ENCODE data around the gene SUB1.

SUB1 gene

DNA sequence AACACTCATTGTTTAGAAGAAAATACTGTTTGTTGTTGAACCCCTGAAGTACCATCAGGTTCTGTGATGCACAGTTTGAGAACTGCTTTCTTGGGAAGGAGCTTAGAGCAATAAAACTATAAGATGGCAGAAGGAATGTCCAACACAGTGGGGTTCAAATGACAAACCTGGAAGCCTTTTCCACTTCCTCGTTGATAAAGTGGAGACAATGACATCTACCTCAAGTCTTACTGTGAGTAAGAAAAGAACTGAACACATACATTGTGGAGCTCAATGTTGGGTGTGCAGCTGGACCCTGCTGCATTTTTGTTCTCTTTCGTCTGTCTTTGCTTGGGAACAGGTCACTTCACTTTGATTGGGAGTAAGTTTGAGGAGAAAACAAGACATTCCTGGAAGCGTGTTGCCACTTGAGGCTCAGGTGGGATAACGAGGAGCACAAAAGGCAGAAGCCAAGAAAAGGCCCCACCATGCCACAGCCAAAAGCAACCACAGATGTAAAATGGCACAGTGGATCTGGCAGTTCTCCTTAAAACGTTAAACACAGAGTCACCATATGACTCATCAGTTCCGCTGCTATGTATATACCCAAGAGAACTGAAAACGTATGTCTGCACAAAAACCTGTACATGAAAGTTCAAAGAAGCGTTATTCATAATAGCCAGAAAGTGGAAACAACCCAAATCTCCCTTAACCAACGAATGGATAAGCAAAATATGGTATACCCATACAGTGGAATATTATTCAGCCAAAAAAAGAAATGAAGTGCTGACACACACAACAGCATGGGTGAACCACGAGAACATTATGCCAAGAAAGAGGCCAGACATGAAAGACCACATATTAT is 42.9 kb upstream of the SUB1 start:
- no peaks in the 10 kb centered on the region for H3K27me3 ChIP-seq (ENCODE audit: insufficient read depth, low read length, poor library complexity, severe bottlenecking)
- H3F3A ChIP-seq (ENCODE audit: low read depth): no peaks in the 10 kb centered on the region
- no peaks in the 10 kb centered on the region for H3K79me2 ChIP-seq (ENCODE audit: insufficient read depth, low read length)
- H3K4me1 ChIP-seq (ENCODE audit: insufficient read depth, low read length, poor library complexity, severe bottlenecking): peaks cover under 1% of the 10 kb centered on the region
- H3K4me3 ChIP-seq (ENCODE audit: low read length, poor library complexity, severe bottlenecking): no peak overlapping the region
- no peaks in the 10 kb centered on the region for H3K36me3 ChIP-seq (ENCODE audit: insufficient read depth, low read length)
- H3K9me3 ChIP-seq (ENCODE audit: insufficient read depth, low read depth, low read length): peaks cover 2% of the 10 kb centered on the region; the same call in 1 of the 2 replicates
- no peak overlapping the region for H3K4me2 ChIP-seq (ENCODE audit: low read depth, low read length, poor library complexity, severe bottlenecking)
- no peak overlapping the region for H2AFZ ChIP-seq (ENCODE audit: low read length)
- no peak for TF ChIP-seq EZH2phosphoT487 (IDR thresholded peaks at IDR 0.05; ENCODE audit: borderline replicate concordance)
- TF ChIP-seq, protein P1, sequence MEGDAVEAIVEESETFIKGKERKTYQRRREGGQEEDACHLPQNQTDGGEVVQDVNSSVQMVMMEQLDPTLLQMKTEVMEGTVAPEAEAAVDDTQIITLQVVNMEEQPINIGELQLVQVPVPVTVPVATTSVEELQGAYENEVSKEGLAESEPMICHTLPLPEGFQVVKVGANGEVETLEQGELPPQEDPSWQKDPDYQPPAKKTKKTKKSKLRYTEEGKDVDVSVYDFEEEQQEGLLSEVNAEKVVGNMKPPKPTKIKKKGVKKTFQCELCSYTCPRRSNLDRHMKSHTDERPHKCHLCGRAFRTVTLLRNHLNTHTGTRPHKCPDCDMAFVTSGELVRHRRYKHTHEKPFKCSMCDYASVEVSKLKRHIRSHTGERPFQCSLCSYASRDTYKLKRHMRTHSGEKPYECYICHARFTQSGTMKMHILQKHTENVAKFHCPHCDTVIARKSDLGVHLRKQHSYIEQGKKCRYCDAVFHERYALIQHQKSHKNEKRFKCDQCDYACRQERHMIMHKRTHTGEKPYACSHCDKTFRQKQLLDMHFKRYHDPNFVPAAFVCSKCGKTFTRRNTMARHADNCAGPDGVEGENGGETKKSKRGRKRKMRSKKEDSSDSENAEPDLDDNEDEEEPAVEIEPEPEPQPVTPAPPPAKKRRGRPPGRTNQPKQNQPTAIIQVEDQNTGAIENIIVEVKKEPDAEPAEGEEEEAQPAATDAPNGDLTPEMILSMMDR (conservative IDR thresholded peaks at IDR 0.05; ENCODE audit: low read length): no peak
- H4K20me1 ChIP-seq (ENCODE audit: insufficient read depth, low read length, poor library complexity, severe bottlenecking): no peaks in the 10 kb centered on the region
- no peak overlapping the region for H3K9ac ChIP-seq (ENCODE audit: low read depth, low read length, poor library complexity, severe bottlenecking)
- no peaks in the 10 kb centered on the region for H3K9me2 ChIP-seq (replicated peaks; ENCODE audit: low read depth, low read length)

DNA sequence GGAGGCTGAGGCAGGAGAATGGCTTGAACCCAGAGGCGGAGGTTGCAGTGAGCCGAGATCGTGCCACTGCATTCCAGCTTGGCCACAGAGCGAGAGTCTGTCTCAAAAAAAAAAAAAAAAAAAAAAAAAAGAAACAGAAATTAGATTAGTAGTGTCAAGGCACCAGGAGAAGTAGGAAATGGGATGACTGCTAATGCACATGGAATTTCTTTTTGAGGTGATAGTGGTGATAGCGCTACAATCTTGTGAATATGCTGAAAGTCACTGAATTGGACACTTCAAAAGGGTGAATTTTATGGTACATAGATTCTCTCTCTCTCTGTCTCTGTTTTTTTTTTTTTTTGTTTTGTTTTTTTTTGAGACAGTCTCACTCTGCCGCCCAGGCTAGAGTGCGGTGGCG is 42.1 kb upstream of the SUB1 start:
- Histone ChIP-seq H3K4me2 (ENCODE audit: low read depth, low read length, poor library complexity, severe bottlenecking) (no peak overlapping the region), H3K9ac (ENCODE audit: low read depth, low read length, poor library complexity, severe bottlenecking) (no peak overlapping the region), H3K27me3 (ENCODE audit: insufficient read depth, low read length, poor library complexity, severe bottlenecking) (no peaks in the 10 kb centered on the region), H3K9me3 (ENCODE audit: insufficient read depth, low read depth, low read length) (peaks cover 2% of the 10 kb centered on the region; the same call in 1 of the 2 replicates), H3K79me2 (ENCODE audit: insufficient read depth, low read length) (no peaks in the 10 kb centered on the region), H4K20me1 (ENCODE audit: insufficient read depth, low read length, poor library complexity, severe bottlenecking) (no peaks in the 10 kb centered on the region), H3K4me3 (ENCODE audit: low read length, poor library complexity, severe bottlenecking) (no peak overlapping the region), H3K9me2 (replicated peaks; ENCODE audit: low read depth, low read length) (no peaks in the 10 kb centered on the region), H3K36me3 (ENCODE audit: insufficient read depth, low read length) (no peaks in the 10 kb centered on the region), H3F3A (ENCODE audit: low read depth) (no peaks in the 10 kb centered on the region), H2AFZ (ENCODE audit: low read length) (no peak overlapping the region), H3K4me1 (ENCODE audit: insufficient read depth, low read length, poor library complexity, severe bottlenecking) (no peaks in the 10 kb centered on the region)
- no peak for TF ChIP-seq EZH2phosphoT487 (IDR thresholded peaks at IDR 0.05; ENCODE audit: borderline replicate concordance)

DNA sequence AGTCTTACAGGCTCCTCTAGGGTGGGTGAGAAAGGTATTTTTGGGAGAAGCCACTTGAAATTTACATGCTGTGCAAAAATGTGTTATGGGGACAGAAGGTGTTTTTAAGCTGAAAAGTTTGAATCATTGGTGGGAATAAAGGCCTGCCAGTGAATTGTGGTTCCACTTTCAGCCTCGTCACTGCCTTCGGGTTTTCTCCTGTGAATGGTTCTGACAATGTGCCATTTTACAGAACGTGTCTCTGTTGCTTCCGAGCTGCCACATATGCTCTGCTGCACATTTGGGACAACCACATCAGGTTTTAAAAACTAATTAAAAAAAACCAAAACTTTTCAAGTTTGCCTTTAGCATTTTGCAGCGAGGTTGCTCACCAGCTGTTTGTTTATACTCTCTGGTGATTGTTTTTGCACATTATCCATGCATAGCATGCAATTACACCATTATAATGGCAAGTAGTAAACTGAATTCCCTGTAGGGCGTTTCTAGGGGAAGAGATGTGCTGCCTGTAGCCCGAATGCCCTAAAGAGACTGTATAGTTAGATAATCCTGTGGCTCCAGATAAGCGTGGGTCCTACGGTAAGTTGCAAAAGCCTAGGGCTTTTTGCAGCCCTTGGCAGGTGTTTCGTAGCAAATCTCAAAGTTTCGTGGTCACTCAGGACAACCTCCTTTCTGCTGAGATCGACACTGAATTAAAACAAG is 40.1 kb upstream of the SUB1 start:
- no peak overlapping the region for H3K4me3 ChIP-seq (ENCODE audit: low read length, poor library complexity, severe bottlenecking)
- no peaks in the 10 kb centered on the region for H3K79me2 ChIP-seq (ENCODE audit: insufficient read depth, low read length)
- H3K27me3 ChIP-seq (ENCODE audit: insufficient read depth, low read length, poor library complexity, severe bottlenecking): no peaks in the 10 kb centered on the region
- no peak overlapping the region for H2AFZ ChIP-seq (ENCODE audit: low read length)
- no peaks in the 10 kb centered on the region for H3K36me3 ChIP-seq (ENCODE audit: insufficient read depth, low read length)
- no peaks in the 10 kb centered on the region for H3K4me1 ChIP-seq (ENCODE audit: insufficient read depth, low read length, poor library complexity, severe bottlenecking)
- H4K20me1 ChIP-seq (ENCODE audit: insufficient read depth, low read length, poor library complexity, severe bottlenecking): no peaks in the 10 kb centered on the region
- no peaks in the 10 kb centered on the region for H3F3A ChIP-seq (ENCODE audit: low read depth)
- no peak overlapping the region for H3K4me2 ChIP-seq (ENCODE audit: low read depth, low read length, poor library complexity, severe bottlenecking)
- no peaks in the 10 kb centered on the region for H3K9me2 ChIP-seq (replicated peaks; ENCODE audit: low read depth, low read length)
- TF ChIP-seq, protein P1 (conservative IDR thresholded peaks at IDR 0.05; ENCODE audit: low read length): no peak
- TF ChIP-seq EZH2phosphoT487 (IDR thresholded peaks at IDR 0.05; ENCODE audit: borderline replicate concordance): no peak
- H3K9ac ChIP-seq (ENCODE audit: low read depth, low read length, poor library complexity, severe bottlenecking): no peak overlapping the region
- H3K9me3 ChIP-seq (ENCODE audit: insufficient read depth, low read depth, low read length): peaks cover 2% of the 10 kb centered on the region; the same call in 1 of the 2 replicates

Data from Loucy (cell line).